ES-I3 (cell line): Measurements from ENCODE around the gene IFITM2.
"Not testable (repeated sequence)": the region's sequence is repeated elsewhere in the genome, so short reads cannot be mapped to it uniquely, and the experiment has no call there.

ENCODE experiments used
- H3K36me3 ChIP-seq: 2 replicates; pipeline ENCODE4 v1.6.1; 2013; ENCODE audit warnings: mild to moderate bottlenecking, low read length, control low read depth, moderate library complexity; ENCODE audit not compliant: insufficient read depth
- H3K4me1 ChIP-seq: 2 replicates; pipeline ENCODE4 v1.6.1; 2013; ENCODE audit warnings: mild to moderate bottlenecking, control low read depth, low read length; ENCODE audit not compliant: insufficient read depth
- H3K9ac ChIP-seq: 2 replicates; pipeline ENCODE4 v1.6.1; 2013; ENCODE audit warnings: low read depth, mild to moderate bottlenecking, low read length, moderate library complexity
- H3K9me3 ChIP-seq: 2 replicates; pipeline ENCODE4 v1.6.1; 2013; ENCODE audit warnings: mild to moderate bottlenecking, low read length, moderate library complexity; ENCODE audit not compliant: control insufficient read depth, insufficient read depth

The IFITM2 gene

DNA sequence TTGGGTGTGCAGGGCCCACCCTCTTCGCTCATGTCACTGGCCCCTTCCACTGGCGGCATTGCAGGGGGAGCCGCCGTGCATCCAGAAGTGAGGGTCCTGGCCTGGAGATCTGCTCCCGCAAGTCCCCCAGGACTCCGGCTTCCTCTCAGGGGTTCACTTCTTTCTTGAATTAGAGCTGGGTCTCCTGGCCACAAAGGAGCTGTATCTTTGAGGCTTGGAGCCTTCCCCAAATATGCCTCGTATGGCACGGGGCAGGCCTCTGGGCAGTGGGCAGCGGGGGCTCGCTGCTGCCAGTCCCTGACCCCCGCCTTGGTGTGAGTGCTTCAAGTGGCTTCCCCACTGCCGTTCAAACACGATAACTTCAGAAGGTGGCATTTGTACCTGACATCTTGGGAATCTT lies 20.4 kb downstream of the IFITM2 start:
- H3K9me3 ChIP-seq, result no peaks in the 10 kb centered on the region; the same call in 1 of the 2 replicates
- H3K36me3 ChIP-seq, result no peaks in the 10 kb centered on the region
- no peak overlapping the region for H3K9ac ChIP-seq
- H3K4me1 ChIP-seq, result peaks cover 12% of the 10 kb centered on the region

DNA sequence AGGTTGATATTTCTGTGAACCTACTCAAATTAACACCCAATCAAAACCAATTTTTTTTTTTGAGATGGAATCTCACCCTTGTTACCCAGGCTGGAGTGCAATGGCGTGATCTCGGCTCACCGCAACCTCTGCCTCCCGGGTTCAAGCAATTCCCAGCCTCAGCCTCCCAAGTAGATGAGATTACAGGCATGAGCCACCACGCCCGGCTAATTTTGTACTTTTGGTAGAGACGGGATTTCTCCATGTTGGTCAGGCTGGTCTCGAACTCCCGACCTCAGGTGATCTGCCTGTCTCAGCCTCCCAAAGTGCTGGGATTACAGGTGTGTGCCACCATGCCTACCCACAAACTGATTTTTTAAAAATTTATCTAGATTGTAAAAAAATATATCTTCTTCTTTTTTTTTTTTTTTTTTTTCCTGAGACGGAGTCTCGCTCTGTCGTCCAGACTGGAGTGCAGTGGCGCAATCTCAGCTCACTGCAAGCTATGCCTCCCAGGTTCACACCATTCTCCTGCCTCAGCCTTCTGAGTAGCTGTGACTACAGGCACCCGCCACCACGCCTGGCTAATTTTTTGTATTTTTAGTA lies 21.0 kb downstream of the IFITM2 start:
- not testable (repeated sequence) for H3K36me3 ChIP-seq, H3K9ac ChIP-seq
- H3K4me1 ChIP-seq, result peaks cover 12% of the 10 kb centered on the region

DNA sequence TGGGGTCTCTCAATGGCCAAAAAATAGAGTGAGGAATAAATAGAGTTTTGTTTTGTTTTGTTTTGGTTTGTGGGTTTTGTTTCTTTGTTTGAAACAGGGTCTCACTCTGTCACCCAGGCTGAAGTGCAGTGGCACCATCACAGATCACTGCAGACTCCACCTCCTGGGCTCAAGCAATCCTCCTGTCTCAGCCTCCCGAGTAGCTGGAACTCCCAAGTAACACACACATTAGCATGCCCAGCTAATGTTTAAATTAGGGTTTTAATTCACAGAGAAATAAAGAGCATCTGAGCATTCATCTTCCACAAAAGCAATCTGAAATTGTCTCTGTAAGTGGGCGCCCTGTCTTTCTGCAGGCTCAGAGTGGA lies 22.3 kb downstream of the IFITM2 start:
- no peak overlapping the region for H3K9ac ChIP-seq
- H3K36me3 ChIP-seq, result no peaks in the 10 kb centered on the region
- peaks cover 12% of the 10 kb centered on the region for H3K4me1 ChIP-seq
- H3K9me3 ChIP-seq, result no peaks in the 10 kb centered on the region; the same call in 1 of the 2 replicates

More for the DNA sequence above, 21.0 kb downstream of the IFITM2 start:
- H3K9me3 ChIP-seq, result not testable (repeated sequence)

DNA sequence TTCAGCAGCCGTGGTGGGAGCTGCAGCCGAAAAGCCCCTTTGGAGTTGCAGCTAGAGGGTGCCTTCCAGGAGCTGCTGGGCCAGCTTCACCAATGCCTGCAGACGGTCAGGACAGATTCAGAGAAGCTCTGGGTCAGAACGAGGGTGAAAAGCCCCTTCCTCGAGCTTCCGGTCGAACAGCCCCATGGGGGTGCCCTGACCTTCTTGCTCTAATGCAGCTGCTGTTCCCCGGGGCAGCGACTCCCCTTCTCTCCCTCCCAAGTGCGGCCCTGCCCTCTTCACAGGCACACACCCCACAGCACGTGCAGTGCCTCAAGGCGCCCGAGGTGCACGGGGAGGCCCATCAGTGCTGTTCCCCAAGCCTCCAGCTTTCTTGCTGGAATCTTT lies 22.7 kb downstream of the IFITM2 start:
- no peak overlapping the region for H3K9ac ChIP-seq

DNA sequence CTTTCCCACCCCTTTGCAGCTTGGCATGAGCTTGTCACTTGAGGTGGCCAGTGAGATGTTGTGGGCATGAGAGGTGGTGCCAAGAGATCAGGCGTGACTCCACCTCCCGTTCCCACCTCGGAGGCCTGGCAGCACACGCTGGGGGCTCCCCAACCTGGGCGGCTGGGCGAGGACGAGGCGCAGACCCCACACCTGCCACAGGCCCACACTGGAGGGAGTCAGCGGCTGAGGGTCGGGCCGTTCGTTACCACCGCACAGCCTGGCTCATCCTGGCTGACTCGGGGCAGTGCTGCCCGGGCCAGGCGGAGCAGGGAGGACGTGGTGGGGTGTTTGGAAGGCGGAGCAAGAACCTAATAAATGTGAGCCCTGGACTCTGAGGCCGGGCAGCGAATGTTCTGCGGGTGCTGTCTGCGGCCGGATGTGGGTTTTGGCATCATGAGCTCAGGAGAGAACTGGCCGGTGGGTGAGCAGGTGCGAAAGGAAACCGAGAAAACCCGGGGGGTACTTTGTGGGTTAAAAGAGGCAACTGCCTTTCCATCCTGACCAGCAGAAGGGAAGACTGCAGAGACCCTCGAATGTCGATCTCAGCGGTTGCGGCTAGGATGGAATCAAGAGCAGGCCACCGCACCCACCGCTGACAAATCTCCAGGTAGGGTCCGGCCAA lies 23.2 kb downstream of the IFITM2 start:
- H3K4me1 ChIP-seq, result peaks cover 17% of the 10 kb centered on the region
- no peak overlapping the region for H3K9ac ChIP-seq

More for the DNA sequence above, 22.7 kb downstream of the IFITM2 start:
- Histone ChIP-seq H3K36me3 (no peaks in the 10 kb centered on the region), H3K9me3 (no peaks in the 10 kb centered on the region; the same call in 1 of the 2 replicates), H3K4me1 (peaks cover 12% of the 10 kb centered on the region; the same call in 1 of the 2 replicates)

DNA sequence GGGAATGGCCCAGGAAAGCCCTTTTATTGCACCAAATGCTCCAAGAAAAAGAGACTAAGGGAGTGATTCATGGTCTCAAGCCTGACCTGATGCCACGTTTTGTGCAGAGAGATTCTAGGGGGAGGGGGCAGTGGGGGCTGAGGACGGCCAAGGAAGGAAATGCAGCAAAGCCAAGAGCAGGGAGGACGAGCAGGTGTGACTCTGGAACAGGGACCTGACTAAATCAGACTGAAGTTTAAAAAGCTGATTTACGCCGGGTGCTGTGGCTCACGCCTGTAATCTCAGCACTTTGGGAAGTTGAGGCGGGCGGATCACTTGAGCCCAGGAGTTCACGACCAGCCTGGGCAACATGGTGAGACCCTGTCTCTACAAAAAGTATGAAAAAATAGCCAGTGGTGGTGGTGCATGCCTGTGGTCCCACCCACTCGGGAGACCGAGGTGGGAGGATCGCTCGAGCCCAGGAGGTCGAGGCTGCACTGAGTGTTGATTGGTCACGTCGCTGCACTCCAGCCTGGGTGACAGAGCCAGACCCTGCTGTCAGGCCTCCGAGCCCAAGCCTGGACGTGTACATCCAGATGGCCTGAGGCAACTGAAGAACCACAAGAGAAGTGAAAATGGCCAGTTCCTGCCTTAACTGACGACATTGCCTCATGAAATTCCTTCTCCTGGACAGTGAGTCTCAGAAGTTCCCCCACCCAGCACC lies 23.9 kb downstream of the IFITM2 start:
- Histone ChIP-seq H3K4me1 (peaks cover 22% of the 10 kb centered on the region), H3K9ac (no peak overlapping the region), H3K9me3 (no peaks in the 10 kb centered on the region; the same call in 1 of the 2 replicates), H3K36me3 (no peaks in the 10 kb centered on the region)

More for the DNA sequence above, 23.2 kb downstream of the IFITM2 start:
- Histone ChIP-seq H3K9me3 (no peaks in the 10 kb centered on the region; the same call in 1 of the 2 replicates), H3K36me3 (no peaks in the 10 kb centered on the region)

DNA sequence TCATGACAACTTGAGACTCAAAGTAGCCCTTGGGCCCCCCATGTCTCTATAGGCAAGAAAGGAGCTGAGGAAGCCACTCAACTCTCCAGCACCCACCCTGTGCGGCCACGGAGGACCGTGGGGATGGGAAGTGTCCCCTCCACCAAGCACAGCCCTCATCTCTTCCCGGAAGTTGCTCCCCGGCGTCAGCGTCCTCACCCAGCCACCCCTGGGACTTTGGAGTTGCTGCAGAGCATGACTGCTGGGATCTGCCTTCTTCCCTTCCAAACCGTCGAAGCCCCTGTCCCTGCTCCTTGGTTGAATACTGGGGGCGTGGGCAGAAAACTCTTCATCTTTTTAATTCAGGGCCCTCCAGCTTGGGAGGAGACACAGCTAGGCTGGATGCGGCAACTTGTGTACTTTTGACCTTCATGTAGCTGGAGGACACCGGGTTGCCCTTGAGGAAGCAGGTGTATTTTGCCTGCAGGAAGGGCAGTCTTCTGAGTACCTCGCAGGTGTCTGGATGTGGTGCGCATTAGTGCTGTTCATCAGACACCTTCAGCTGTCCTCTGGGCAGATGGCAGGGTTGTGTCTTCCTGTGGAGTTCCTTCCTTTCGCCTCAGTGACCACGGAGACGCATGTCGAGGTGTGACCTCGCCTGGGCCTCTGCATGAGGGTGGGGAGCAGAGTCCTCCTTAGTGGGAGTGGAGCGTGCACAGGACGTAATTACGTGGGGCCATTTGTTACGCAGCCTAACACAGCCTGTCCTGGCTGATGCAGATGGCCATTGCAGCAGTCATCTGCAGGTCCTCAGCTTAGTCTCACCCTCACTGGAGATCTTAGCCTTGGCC lies 25.2 kb downstream of the IFITM2 start:
- no peaks in the 10 kb centered on the region; the same call in 1 of the 2 replicates for H3K9me3 ChIP-seq
- H3K4me1 ChIP-seq, result peaks cover 25% of the 10 kb centered on the region
- no peaks in the 10 kb centered on the region for H3K36me3 ChIP-seq
- no peak overlapping the region for H3K9ac ChIP-seq

DNA sequence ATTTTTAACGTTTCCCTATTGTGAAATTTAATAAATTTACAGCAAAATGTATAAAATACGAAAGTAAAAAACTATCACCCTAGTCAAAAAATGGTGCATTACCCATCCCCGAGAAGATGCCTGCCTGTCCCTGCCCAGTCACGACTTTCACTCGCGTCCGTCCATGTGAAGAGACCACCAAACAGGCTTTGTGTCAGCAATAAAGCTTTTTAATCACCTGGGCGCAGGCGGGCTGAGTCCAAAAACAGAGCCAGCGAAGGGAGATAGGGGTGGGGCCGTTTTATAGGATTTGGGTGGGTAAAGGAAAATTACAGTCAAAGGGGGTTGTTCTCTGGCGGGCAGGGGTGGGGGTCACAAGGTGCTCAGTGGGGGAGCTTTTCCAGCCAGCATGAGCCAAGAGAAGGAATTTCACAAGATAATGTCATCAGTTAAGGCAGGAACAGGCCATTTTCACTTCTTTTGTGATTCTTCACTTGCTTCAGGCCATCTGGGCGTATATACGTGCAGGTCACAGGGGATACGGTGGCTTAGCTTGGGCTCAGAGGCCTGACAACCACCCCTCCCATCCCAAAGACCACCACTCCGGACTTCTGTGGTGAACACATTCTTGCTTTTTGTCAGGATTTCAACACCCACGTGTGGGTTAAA lies 26.1 kb downstream of the IFITM2 start:
- H3K9me3 ChIP-seq, H3K36me3 ChIP-seq: not testable (repeated sequence)
- Histone ChIP-seq H3K4me1 (peaks cover 25% of the 10 kb centered on the region), H3K9ac (peak overlapping the region; percentile 59)

DNA sequence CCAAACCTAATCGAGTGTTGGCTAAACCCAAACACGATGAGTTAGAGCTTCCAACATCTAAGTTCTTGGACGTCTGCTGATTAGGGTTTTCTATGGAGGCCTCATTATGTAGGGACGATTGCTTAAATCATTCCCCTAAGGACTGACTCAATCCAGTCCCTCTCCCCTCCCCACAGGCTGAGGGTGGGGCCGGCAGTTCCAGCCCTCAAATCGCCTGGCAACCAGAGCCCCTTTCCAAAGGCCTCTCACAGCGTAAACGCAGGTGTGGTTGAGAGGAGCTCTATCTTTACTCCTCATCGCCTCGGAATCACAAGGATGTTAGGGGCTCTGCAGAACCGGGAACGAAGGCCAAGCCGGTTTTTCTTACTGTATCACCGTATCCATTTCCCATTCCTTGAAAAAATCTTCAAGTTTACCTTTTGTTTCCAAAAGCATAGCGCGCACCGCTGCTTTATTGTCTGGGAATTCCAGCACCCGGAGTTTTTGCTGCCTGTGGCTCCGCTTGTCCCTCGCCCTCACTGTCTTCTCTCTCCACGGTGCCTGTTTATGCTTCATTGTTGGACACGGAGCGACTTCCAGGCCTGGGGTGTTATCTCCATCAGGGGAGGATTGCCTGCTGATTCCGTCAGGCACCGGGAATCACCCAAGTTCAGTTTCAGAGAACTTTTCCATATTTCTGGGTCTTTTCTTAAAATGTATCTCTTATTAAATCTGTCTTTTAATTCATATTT lies 26.8 kb downstream of the IFITM2 start:
- peaks cover 25% of the 10 kb centered on the region for H3K4me1 ChIP-seq
- no peaks in the 10 kb centered on the region; the same call in 1 of the 2 replicates for H3K9me3 ChIP-seq
- H3K36me3 ChIP-seq, result no peaks in the 10 kb centered on the region
- H3K9ac ChIP-seq, result peak overlapping the region; percentile 59

DNA sequence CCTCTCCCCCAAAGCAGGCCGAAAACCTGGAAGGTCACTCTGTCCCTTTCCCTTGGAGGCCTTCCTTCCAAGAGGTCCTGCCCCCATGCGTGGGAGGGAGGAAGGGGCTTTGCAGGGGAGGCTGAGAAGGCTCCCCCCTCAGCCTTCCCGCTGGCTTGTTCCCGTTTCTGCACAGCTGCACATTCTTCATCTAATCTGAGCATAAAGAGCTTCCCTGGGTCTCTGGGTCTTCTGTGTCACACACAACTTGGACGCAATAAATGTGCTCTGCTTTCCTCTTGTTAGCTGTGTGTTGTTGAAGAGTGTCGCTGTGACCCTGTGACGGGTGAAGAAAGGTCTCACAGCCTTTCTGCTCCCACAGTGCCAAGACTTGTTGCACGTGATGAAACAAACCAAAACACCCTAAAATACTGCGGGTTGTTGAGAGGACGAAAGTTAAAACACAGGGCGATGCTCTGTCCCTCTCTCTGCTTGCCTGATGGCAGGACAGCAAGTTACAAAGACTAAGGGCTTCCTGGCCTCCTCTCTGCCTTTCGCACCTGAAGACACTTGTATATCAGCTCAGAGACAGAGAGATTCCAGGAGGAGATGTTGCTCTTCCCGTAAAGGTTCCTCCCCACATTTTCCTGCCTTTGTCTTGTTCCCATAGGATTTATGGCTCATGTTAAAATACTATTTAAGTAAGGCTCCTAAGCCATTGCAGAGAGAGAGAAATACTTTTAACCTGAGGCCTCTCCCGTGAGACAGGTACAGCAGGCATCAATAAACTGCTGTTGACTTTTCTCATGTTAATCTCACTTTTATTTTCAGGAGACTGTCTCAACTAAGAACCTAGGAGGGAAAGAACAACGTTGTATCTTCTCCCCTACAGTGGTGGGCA lies 28.4 kb downstream of the IFITM2 start:
- H3K9ac ChIP-seq, result no peak overlapping the region
- H3K9me3 ChIP-seq, result no peaks in the 10 kb centered on the region; the same call in 1 of the 2 replicates
- no peaks in the 10 kb centered on the region for H3K36me3 ChIP-seq
- H3K4me1 ChIP-seq, result peaks cover 33% of the 10 kb centered on the region

DNA sequence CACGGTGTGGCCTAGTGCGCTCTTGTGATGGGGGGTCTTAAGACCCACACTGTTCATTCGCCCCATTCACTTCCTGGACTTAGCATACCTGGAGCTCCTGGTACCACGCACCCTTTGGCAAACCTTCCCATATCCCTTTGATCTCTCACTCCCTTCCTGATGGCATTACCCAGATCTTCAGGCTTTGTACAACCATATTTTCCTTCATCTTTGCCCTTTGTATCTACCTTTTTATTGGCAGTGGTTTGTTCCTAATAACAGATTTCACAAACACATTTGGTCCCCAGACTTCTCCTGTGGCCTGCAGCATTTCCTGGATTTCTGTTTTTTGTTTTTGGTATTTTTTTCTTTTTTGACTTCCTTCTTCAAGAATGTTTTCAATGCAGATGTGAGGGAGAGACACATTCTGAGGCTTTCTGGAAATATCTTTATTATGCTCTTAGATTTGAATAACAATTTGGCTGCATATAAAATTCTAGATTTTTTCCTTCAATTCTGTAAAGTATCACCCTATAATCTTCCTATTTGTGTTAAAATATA lies 29.1 kb downstream of the IFITM2 start:
- Histone ChIP-seq H3K9me3 (no peaks in the 10 kb centered on the region; the same call in 1 of the 2 replicates), H3K9ac (no peak overlapping the region), H3K4me1 (peaks cover 37% of the 10 kb centered on the region), H3K36me3 (no peaks in the 10 kb centered on the region)

DNA sequence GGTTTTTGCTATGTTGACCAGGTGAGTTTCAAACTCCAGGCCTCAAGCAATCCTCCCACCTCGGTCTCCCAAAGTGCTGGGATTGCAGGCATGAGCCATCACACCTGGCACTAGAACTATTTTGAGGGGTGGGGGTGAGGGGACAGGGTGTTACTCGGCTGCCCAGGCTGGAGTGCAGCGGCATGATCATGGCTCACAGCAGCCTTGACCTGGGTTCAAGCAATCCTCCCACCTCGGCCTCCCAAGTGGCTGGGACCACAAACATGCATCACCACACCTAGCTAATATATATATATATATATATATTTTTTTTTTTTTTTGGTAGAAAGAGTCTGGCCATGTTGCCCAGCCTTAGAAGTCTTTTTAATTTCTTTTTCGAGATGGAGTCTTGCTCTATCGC lies 30.1 kb downstream of the IFITM2 start:
- no peaks in the 10 kb centered on the region; the same call in 1 of the 2 replicates for H3K9me3 ChIP-seq
- H3K36me3 ChIP-seq, result no peaks in the 10 kb centered on the region
- peaks cover 37% of the 10 kb centered on the region for H3K4me1 ChIP-seq
- H3K9ac ChIP-seq, result no peak overlapping the region
